ENCODE results near the gene PABPN1.

- TF ChIP-seq CTCF (conservative IDR thresholded peaks at IDR 0.05) (no peak), ZFX (IDR thresholded peaks at IDR 0.05) (no peak)
These were observed 34.7 kb downstream of the PABPN1 start for GRCh38 chr14:23355871-23356435.
